Spleen (tissue), 11 donors: ENCODE data around the gene MAP7D3. TPM values are rescaled to one million over a fixed set of nuclear protein-coding genes. Genes with fewer than 3 reads are reported as not detected.

ENCODE experiments used
- DNase-seq: peaks from one replicate; pipeline ENCODE4 v3.0.0-alpha.2; 2020
- H3K27ac ChIP-seq, 8 donors: fragments of 200-600 bp; sonication (generic) in 7 of 8; 1 replicate in 4 of 8; 2 replicates in 4 of 8; pipeline versions ENCODE4 v1.5.0 to v1.8.0; 2016 to 2021; ENCODE audit warnings: inconsistent platforms in 4 of 8, mild to moderate bottlenecking in 4 of 8, moderate library complexity in 1 of 8
- H3K27me3 ChIP-seq, 7 donors: fragments of 200-600 bp; sonication (generic) in 6 of 7; replicated peaks in 1 of 7; 1 replicate in 4 of 7; 2 replicates in 3 of 7; pipeline versions ENCODE4 v1.5.0 to v1.8.0; 2016 to 2021; ENCODE audit warnings: inconsistent platforms in 3 of 7, mild to moderate bottlenecking in 1 of 7
- H3K36me3 ChIP-seq, 6 donors: fragments of 200-600 bp; sonication (generic) in 5 of 6; 1 replicate in 4 of 6; 2 replicates in 2 of 6; pipeline versions ENCODE4 v1.5.0 to v1.8.0; 2016 to 2021; ENCODE audit warnings: inconsistent platforms in 2 of 6
- H3K4me1 ChIP-seq, 6 donors: fragments of 200-600 bp; sonication (generic) in 5 of 6; 1 replicate in 3 of 6; 2 replicates in 3 of 6; pipeline versions ENCODE4 v1.5.0 to v1.8.0; 2016 to 2021; ENCODE audit warnings: inconsistent platforms in 3 of 6
- H3K4me3 ChIP-seq, 8 donors: fragments of 200-600 bp; sonication (generic) in 7 of 8; 1 replicate in 4 of 8; 2 replicates in 4 of 8; pipeline versions ENCODE4 v1.5.0 to v1.8.0; 2016 to 2021; ENCODE audit warnings: inconsistent platforms in 4 of 8, mild to moderate bottlenecking in 4 of 8, moderate library complexity in 2 of 8
- H3K9me3 ChIP-seq, 8 donors: fragments of 200-600 bp; sonication (generic) in 7 of 8; 1 replicate in 4 of 8; 2 replicates in 4 of 8; pipeline versions ENCODE4 v1.5.0 to v1.8.0; 2016 to 2021; ENCODE audit warnings: inconsistent platforms in 4 of 8
- POLR2A ChIP-seq, 3 donors: fragments of 450-650 bp; IDR thresholded peaks; one replicate each; pipeline ENCODE4 v1.5.1; 2017; ENCODE audit warnings: antibody characterized with exemption in 3 of 3, mild to moderate bottlenecking in 1 of 3
- POLR2AphosphoS5 ChIP-seq, 3 donors: sonication (generic); formaldehyde crosslinking; IDR thresholded peaks; one replicate each; pipeline ENCODE4 v1.5.1; 2017; ENCODE audit warnings: antibody characterized with exemption in 3 of 3
- WGBS, 5 donors: extraction: QIAGEN DNeasy Blood & Tissue Kit in 3 of 5; methylation state at CpG; one replicate each; pipeline versions ENCODE4 v1.1.5 to v1.1.7; 2013 to 2018; 5-methylcytosine and 5-hydroxymethylcytosine counted together
- intact Hi-C: fragments of 100-400 bp; cut with DNase I; formaldehyde crosslinking; loops from one replicate; pipeline ENCODE4 v1.15.0; 2023; ENCODE audit warnings: low total_unique reads
- polyA plus RNA-seq, 3 donors: library from polyadenylated mRNA; stranded (reverse); fragments of 200-250 nt; gene quantifications; one replicate each; pipeline ENCODE4 v1.2.1, GENCODE V29; 2013
- total RNA-seq, 7 donors: library from RNA; depleted of rRNA in 3 of 7; stranded (reverse); fragments of >200 nt in 3 of 7; fragmentation: NEBNext Ultra II Directional in 4 of 7; extraction: Animal tissue kit (Norgen Biotek cat#: 25700) in 4 of 7; gene quantifications; one replicate each; pipeline versions ENCODE4 v1.1.0 to v1.2.1, GENCODE V29; 2016 to 2021
- TF ChIP-seq, protein P1 (sequence below), 11 experiments: fragments of 200-600 bp in 7 of 11; fragments of 450-650 bp in 4 of 11; sonication (generic) in 4 of 11; IDR thresholded peaks in 8 of 11; conservative IDR thresholded peaks in 3 of 11; 1 replicate in 7 of 11; 2 replicates in 4 of 11; pipeline versions ENCODE4 v1.4.0 to v1.8.0; 2016 to 2021; ENCODE audit warnings: antibody characterized with exemption in 11 of 11, inconsistent platforms in 4 of 11, mild to moderate bottlenecking in 1 of 11
- donor health status: healthy with polysubstance abuse.
- donor health status: DM: no; HTN: no; CAD: no; lungs with moderate emphysema.
- donor health status: DM: no; HTN: no; CAD: no.
- donor health status: Bipolar disorder and iron deficiency.
- donor health status: healthy.
- donor health status: DM: no; HTN: no; CAD: no.
- donor health status: DM: yes; HTN: yes; CAD: no.

MAP7D3 gene
- total and polyA plus RNA-seq, 10 donors: 7.4 to 17.6 (median 12.2) TPM

DNA sequence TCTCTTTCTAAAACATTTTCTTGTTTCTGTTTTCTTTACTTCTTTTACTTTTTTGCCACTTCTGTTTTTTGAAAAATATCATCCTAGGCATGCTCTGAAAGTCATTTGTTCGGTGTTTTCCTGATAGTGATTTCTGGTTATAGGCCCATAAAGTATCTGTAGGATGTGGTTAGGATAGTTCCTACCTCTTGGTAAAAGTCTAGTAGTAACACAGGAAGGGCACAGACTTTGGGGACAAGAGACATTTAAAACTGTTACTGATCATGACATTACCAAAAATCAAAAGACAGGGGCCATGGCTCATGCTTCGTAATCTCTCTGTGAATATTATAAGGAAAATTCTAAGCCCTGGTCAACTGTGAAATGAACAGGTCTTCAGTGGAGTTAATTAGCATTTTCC is 59.1 kb downstream of the MAP7D3 start:
- Histone ChIP-seq H3K36me3 (no peaks in the 10 kb centered on the region), H3K4me1 (peaks cover 3 to 30% (median 8%) of the 10 kb centered on the region in 6 donors), H3K4me3 (no peak overlapping the region), H3K27me3 (no peaks in the 10 kb centered on the region), H3K27ac (peak overlapping the region in 3 of 8 donors; percentile 7 to 56 (median 43)), H3K9me3 (no peaks in the 10 kb centered on the region)
- no peak for TF ChIP-seq POLR2A (IDR thresholded peaks at IDR 0.05)
- TF ChIP-seq POLR2AphosphoS5 (IDR thresholded peaks at IDR 0.05): no peak
- TF ChIP-seq, protein P1, sequence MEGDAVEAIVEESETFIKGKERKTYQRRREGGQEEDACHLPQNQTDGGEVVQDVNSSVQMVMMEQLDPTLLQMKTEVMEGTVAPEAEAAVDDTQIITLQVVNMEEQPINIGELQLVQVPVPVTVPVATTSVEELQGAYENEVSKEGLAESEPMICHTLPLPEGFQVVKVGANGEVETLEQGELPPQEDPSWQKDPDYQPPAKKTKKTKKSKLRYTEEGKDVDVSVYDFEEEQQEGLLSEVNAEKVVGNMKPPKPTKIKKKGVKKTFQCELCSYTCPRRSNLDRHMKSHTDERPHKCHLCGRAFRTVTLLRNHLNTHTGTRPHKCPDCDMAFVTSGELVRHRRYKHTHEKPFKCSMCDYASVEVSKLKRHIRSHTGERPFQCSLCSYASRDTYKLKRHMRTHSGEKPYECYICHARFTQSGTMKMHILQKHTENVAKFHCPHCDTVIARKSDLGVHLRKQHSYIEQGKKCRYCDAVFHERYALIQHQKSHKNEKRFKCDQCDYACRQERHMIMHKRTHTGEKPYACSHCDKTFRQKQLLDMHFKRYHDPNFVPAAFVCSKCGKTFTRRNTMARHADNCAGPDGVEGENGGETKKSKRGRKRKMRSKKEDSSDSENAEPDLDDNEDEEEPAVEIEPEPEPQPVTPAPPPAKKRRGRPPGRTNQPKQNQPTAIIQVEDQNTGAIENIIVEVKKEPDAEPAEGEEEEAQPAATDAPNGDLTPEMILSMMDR (IDR thresholded peaks at IDR 0.05 in 8 of 11, conservative IDR thresholded peaks at IDR 0.05 in 3 of 11): no peak
- DNase-seq: no peak
- WGBS, 5 donors: 41 to 63% (median 51%) methylated on average over 2 of the region's 2 CpGs
- intact Hi-C loops: no loop called here

- Histone ChIP-seq H3K4me1 (peaks cover 3 to 30% (median 8%) of the 10 kb centered on the region in 6 donors), H3K27ac (peak overlapping the region in 7 of 8 donors; percentile 30 to 57 (median 49)), H3K9me3 (no peaks in the 10 kb centered on the region), H3K27me3 (no peaks in the 10 kb centered on the region), H3K4me3 (no peak overlapping the region), H3K36me3 (no peaks in the 10 kb centered on the region)
- intact Hi-C loops: no loop called here
- 46 to 64% (median 55%) methylated on average over 5 to 6 of the region's 6 CpGs for WGBS, 5 donors
- TF ChIP-seq POLR2A (IDR thresholded peaks at IDR 0.05): no peak
- peak in 1 of 3 donors; percentile 57 for TF ChIP-seq POLR2AphosphoS5 (IDR thresholded peaks at IDR 0.05)
- no peak for DNase-seq
These were observed 60.0 kb downstream of the MAP7D3 start for GRCh38 chrX:136191171-136191570.

DNA sequence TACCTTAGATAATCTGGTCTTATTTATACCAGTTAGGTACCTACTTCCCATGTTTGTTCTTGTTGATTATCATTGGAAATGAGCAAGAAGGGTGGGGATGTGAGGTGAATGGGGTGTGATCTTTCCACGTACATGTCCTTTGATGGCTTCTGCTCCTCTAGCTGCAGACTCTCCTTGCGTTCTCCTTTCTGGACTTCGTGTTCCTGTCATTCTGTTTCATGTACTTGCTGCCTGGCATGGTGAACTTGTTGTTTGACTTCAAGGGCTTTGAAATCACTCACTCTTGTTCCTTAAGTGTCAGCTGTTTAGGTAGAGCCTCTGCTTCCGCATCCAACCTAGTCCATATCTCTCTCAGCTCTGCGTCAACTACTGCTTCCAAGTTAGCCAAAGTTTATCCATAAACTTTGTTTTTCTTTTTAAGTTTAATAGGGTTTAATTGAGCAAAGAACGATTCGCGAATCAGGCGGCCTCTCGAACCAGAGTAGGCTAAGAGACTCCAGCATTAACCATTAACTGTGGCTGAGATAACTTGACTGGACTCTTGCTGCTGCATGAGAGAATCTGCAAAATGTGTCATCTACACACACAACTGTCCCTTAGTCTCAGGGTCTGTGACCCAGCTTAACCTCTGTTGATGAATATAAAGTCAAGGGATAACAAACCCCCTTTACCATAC is 61.0 kb downstream of the MAP7D3 start:
- 79 to 96% (median 92%) methylated on average over 10 of the region's 10 CpGs for WGBS, 5 donors
- no peak overlapping the region for H3K4me3 ChIP-seq
- no peaks in the 10 kb centered on the region for H3K36me3 ChIP-seq
- no peaks in the 10 kb centered on the region for H3K27me3 ChIP-seq
- no peak for DNase-seq
- no peaks in the 10 kb centered on the region for H3K9me3 ChIP-seq
- H3K4me1 ChIP-seq: peaks cover 3 to 30% (median 8%) of the 10 kb centered on the region in 6 donors
- H3K27ac ChIP-seq: peak overlapping the region in 5 of 8 donors; percentile 46 to 57 (median 49)
- TF ChIP-seq, protein P1 (IDR thresholded peaks at IDR 0.05 in 8 of 11, conservative IDR thresholded peaks at IDR 0.05 in 3 of 11): no peak
- TF ChIP-seq POLR2AphosphoS5 (IDR thresholded peaks at IDR 0.05) (no peak), POLR2A (IDR thresholded peaks at IDR 0.05) (no peak)
- intact Hi-C loops: no loop called here

DNA sequence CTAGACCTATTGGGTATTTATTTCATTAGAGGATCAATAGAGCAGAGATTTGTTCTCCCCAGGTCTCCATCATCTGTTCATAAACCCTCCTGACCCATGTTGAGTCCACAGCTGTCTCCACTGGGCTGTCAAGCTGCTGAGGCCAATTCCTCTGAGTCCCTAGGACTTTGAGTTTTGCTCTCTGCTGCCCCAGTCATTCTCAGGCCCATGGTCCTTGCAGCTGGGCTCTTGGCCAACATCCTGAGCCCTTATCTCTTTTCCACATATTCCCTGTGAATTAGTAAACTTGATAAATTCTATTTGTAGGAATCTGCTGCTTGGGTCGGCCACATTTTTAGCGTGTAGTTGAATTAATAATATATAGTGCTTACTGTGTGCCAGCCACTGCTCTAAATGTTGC is 62.0 kb downstream of the MAP7D3 start:
- H3K4me1 ChIP-seq: peaks cover 3 to 30% (median 8%) of the 10 kb centered on the region in 6 donors
- peak overlapping the region in 4 of 8 donors; percentile 35 to 57 (median 48) for H3K27ac ChIP-seq

More for the DNA sequence above, 62.0 kb downstream of the MAP7D3 start:
- 60 to 73% (median 66%) methylated on average over 2 of the region's 2 CpGs for WGBS, 5 donors
- peak in 1 of 3 donors; percentile 44 for TF ChIP-seq POLR2AphosphoS5 (IDR thresholded peaks at IDR 0.05)
- TF ChIP-seq POLR2A (IDR thresholded peaks at IDR 0.05): no peak
- TF ChIP-seq, protein P1 (IDR thresholded peaks at IDR 0.05 in 8 of 11, conservative IDR thresholded peaks at IDR 0.05 in 3 of 11): peak in 2 of 11 experiments; percentile 7 to 20
- no peak overlapping the region for H3K4me3 ChIP-seq
- intact Hi-C loops: no loop called here
- no peaks in the 10 kb centered on the region for H3K27me3 ChIP-seq
- no peaks in the 10 kb centered on the region for H3K36me3 ChIP-seq
- no peaks in the 10 kb centered on the region for H3K9me3 ChIP-seq
- DNase-seq: no peak
